HG02588 (cell line): ENCODE data around the gene ARFGEF3.
"Not testable (repeated sequence)": the region's sequence is repeated elsewhere in the genome, so short reads cannot be mapped to it uniquely, and the experiment has no call there.

Experiments used
- ATAC-seq: cut with Tn5 transposase; IDR thresholded peaks from one replicate; pipeline ENCODE4 v1.9.1; 2021; ENCODE audit warnings: mild to moderate bottlenecking, moderate library complexity; ENCODE audit not compliant: unreplicated experiment

Gene ARFGEF3

DNA sequence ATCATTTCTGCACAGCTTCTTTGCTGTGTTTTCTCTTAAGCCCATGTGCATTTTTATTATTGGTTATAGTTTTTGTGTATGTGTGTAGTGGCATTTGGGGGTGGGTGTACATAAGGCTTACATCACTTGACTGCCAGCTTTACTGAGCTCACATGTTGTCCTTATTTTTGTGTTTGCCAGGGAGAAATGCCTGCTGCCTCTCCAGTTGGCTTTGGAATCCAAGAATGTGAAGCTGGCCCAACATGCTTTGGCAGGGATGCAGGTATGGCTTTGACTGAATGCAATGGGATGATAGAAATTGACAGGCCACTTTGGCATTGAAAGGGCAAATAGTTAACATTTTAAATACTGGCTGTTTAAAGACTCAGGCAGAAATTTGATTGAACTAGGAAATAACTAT is 45.1 kb downstream of the ARFGEF3 start:
- no peak for ATAC-seq

DNA sequence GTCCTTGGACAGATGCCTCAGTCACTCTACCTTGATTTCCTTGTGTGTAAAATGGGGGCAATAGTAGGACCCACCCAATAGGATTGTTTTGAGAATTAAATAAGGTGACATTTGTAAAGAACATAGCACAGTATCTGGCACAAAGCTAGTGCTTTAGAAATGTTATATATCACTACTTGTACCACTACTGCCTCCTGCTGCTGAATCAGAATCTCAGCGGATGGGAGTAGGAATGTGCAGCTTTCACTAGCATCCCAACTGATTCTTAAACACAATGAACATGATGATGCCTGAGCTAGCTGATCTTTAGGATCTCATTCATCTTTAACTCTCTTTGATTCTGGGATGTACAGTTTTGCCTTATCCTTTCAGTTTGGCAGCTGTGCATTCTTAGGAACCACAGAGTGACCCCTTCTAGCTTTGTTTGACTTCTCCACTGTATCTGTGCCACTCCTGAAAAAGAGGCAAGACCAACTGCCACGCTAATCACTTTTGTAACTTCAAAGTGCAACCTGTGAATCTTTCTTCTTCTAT is 49.4 kb downstream of the ARFGEF3 start:
- no peak for ATAC-seq

DNA sequence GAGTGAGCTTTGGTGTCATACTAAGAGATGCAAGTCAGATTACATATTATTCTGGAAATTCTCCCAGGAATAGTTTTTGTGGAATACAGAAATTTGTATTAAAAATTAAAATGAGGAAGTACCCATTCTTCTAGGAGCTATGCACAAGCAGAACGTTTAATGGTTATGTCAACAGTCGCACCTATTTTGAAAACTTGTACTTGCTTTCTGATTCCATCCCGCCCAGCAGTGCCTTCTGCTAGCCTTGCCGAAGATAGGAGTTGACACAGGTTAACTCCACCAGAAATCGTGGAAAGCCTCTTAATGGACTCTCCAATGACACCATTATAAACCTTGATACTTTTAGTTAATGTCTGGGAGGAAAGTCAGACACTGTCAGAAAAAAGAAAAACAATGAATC is 49.9 kb downstream of the ARFGEF3 start:
- no peak for ATAC-seq

DNA sequence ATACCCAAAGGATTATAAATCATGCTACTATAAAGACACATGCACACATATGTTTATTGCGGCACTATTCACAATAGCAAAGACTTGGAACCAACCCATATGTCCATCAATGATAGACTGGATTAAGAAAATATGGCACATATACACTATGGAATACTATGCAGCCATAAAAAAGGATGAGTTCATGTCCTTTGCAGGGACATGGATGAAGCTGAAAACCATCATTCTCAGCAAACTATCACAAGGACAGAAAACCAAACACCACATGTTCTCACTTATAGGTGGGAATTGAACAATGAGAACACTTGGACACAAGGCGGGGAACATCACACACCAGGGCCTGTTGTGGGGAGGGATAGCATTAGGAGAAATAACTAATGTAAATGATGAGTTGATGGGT is 50.8 kb downstream of the ARFGEF3 start:
- not testable (repeated sequence) for ATAC-seq

DNA sequence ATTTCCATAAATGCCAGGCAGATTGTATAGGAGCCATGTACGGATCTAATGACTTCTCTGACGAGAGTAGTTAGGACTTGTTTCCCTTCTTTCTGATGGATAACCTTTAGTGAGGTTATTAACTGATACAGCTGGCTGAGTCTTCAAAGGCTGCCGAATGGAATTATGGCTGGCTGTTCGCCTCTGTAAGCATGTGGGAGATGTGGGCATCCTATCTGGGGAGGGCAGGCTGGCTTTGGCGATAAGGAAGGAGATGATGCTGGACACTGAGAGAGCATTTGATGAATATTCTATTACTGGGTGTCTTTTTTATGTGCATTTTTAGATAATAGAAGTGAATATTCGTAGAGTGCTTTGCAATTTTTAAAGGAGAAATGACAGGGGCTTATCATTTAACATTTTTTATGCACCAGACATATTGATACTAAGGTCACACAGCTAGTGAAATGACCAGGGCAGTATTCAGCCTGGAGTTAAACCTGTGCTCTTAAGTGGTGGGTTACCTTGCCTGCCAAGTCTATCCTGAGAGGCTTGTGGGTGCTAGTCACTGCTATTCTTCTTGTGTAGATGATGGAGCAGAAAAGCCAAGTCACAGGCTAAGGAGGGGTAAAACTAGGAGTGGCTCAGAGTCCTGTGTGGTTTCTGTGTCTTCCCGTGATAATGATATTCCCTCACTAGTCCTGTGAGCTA is 53.5 kb downstream of the ARFGEF3 start:
- ATAC-seq, result no peak

DNA sequence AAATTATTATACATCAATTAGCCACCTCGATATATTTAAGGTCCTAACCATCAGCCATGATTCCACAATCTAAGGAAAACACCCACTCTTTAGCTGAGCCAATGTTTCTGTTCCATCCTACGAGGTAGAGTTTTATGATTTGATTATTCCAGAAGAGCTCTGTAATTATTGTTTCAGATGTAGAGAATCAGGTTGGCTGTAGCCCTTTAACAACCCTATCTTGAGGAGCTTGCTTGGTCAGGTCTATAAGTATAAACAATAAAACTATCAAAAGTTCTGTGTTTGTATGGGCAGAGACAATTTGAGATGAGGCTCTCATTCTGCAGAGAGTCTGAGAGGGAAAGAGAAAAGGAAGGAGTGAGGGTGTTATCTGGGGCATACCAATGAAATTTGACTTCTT is 56.7 kb downstream of the ARFGEF3 start, which contains the start of gene PBOV1:
Gene PBOV1, minus strand, starts transcription at position 43 of the 400 bp plus-strand sequence. CDS start 96 bp downstream, outside the sequence.
- ATAC-seq, result no peak

DNA sequence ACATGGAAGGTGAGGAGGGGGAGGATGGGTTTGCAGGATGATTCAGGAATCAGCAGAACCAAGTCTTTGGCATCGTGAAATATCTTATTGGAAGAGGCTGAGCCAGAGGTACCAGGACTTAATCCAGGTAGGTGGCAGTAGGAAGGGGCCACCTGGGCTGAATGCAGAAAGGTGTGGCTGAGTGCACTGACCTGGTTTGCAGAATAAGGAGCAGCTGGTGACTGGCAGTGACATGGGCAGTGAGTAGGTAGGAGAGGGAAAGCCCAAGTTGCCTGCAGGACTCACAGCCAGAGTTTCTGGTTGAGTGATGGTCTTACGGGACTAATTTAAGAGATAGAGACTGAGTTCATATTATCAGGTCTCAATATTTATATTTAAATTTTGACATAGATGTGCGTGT is 57.7 kb downstream of the ARFGEF3 start:
- ATAC-seq, result no peak

DNA sequence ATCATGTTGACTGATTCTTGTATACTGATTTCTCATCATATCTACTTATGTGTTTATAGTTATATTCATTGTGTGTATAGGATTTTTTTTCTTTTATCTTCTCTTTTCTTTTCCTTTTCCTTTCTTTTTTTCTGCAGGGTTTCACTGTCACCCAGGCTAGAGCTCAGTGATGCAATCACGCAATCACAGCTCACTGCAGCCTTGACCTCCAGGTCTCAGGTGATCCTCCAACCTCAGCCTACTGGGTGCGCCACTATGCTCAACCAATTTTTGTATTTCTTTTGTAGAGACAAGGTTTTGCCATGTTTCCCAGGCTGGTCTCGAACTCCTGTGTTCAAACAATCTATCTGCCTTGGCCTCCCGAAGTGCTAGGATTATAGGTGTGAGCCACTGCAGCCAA is 58.2 kb downstream of the ARFGEF3 start:
- no peak for ATAC-seq

DNA sequence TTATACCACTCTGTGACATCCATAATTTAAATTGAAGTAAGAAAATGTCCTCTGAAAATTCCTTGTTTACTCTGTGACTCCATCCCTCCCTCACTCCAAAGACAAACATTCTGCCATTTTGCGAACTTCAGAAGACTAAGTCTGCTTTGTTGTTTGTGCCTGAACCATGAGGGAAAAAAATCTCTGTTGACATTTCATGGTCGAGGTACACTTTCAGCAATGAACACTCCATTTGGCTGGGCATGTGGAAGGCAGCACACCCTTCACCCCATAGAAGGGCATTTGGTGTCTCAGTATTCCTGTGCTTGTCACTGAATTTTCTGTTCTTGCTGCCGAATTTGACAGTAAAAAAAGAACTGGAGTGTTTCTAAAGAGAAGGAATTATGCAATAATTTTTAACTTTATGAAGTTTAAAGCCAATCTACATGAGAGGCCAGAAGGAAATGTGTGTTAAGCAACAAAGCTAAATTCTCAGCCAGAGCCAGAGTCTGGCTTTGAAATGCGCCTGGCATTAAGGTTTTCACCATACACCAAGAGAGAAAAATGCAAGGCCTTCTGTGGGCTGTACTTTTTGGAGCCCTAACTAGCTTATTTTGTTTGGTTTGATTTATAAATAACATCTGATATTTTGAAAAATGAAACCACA is 61.3 kb downstream of the ARFGEF3 start:
- no peak for ATAC-seq

DNA sequence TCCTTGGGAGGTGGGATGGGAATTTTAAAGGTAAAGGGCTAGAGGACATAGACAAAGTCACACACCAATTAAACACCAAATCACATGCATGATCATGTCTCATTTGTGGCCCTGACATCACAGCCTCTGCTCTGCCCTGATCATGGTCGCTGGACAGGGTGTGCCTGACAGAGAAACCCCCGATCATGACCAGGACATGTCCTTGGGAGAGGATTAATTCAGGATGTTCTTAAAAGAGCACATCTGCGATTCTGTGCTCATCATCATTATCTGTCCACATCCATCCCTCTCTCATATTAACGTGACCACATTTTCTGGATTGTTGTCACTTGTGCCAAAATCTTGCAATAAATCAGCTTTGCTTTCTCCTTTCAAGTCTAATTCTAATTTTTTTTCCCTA is 64.2 kb downstream of the ARFGEF3 start:
- ATAC-seq, result no peak

DNA sequence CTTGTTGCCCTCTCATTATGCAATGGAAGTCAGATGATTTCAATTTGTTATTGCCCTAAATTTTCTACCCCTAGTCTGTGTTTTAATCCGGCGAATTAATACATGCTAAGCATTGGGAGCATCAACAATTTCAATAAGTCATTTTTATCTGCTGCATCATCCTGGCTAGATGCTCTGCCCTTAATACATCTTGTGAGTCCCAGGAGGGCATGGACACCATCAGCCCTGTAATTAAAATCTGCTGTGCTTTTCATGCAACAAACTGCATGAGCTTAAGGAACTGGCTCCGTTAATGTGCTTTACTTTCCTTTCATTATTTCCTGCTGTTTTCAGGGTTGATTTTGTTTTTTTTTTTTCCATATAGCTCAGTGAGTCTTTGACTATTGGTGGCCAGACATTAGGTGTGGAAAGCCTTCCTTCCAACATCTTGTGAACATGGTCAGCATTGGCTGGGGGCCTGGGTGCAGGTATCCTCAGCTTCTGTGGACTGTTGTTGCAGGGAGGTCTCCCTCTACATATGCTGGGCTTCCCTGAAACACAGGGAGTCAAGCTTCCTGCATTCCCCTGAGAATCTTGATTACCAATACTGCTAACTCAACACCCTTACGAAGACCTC is 65.1 kb downstream of the ARFGEF3 start:
- ATAC-seq, result no peak

DNA sequence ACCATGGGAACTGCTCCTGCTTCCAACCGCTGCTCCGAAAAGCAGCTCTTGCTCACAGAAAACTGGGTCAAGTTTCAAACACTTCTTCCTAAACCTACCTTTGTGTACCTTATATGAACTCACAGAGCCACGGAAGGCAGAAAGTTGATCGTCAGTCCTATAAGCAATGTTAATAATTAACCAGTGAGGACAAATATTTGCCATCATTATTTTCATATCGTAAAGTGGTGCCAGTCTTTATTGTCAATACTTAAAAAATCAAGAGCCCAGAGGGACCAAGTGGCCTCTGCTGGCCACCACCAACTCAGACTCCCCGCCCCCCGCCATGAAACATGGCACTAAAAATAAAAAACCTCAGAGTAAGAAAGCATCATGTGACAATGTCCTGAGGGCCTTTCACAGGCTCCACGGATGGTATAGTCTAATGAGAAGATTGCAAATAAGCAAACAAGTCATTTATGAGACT is 65.6 kb downstream of the ARFGEF3 start:
- no peak for ATAC-seq

DNA sequence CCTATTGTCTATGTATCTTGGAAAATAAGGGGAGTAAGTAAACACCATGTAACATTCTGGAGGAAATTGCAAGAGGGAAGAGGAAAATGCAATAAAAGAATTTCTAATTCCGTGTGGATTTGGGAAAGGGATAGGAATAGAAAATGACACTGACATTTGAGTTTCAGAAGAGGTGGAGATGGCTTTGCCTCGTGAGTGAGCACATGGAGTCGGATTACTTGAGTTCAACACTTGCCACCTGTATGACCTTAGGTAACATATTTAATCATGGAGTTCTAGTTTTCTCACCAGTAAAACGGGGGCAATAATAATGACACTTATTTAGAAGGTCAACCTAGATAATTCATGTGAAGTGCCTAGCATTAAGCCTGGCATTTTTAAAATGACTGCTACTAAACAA is 67.3 kb downstream of the ARFGEF3 start:
- no peak for ATAC-seq

DNA sequence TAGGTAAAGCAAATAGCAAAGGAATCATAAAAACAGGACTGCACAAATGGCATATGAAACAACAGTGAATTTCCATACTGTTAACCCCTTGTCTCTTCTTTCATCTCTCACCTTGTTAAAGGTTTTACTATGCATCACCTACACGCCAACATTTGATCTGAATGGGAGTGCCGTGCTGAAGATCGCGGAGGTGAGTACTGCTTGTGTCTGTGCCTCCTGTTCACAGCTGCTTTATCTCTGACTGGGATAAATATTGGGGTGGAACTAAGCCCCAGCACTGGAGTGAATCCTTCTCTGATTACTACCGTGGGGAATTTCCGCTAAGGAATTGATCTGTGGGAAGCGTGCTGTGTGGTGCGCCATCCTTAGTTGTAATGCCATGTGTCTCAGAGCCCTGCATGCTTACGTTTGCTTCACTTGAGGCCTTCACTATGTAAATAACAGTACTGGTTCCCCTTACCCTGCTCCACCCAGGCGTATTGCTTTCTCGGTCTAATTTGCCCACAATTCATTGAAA is 68.0 kb downstream of the ARFGEF3 start:
- no peak for ATAC-seq

DNA sequence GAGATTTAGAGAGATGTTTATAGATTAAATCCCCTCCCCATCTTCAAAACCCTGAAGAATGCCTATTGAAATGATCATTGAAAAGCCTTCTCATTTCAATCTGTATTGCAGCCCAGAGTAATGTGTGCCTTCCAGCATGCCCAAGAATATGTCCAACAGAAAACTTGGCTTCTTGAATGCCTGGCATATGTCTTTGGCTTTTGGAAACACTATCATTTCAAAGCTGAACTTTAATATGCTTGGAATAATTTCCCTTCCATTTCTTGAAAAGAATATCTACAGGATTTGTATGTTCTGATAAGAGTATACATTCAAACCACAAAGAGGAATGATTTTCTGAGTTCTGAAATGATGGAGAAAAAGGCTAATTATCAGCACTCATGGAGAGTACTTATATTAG is 68.5 kb downstream of the ARFGEF3 start:
- ATAC-seq, result no peak

DNA sequence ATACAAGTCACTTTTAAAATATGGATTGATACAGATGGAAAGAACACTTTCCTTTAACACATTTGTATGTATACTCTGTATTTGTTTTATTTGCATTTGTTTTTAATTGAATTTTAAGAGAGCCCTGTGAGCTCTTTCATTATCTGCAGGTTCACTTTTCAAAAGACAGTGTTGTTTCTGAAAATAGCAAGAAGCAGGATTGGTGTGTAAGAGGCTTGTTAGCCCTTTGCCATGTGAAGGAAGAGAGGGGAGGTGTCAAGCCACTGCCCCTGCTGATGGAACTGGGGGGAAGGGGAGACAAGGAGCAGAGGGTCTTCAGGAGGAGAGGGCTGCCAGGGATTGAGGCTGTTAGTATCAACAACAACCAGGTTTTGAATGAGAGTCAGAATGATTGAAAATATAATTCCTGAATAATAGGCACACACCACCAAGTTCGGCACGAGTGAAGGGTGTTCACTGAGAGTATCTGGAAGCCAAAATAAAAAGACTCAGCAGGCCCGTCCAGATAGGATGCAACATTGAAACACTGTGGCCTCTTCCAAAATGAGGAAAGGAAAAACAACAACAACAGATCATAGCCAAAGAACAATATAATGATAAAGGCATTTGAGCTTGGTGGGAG is 69.1 kb downstream of the ARFGEF3 start:
- no peak for ATAC-seq

DNA sequence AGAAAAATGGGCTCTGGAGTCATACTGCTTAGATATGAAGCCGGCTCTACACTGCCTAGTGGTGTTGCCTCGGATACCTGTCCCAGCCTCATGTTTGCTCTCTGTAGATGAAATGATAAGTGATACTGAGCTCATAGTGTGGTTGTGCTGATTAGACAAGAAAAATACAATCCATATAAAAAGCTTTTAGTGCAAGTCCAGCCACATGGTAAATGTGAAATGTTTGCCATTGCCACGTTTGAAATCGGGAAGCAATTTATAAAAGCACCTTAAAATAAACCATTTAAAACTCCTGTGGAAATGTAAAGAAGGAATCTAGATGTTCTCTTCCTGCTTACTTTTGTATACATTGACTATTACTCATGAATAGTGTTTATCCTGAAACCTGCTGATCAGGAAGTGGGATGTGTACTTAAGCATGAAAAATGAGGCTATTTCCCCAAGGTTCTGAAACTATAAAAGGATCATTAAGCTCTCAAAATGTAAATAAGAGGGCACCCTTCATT is 69.7 kb downstream of the ARFGEF3 start:
- ATAC-seq, result no peak

DNA sequence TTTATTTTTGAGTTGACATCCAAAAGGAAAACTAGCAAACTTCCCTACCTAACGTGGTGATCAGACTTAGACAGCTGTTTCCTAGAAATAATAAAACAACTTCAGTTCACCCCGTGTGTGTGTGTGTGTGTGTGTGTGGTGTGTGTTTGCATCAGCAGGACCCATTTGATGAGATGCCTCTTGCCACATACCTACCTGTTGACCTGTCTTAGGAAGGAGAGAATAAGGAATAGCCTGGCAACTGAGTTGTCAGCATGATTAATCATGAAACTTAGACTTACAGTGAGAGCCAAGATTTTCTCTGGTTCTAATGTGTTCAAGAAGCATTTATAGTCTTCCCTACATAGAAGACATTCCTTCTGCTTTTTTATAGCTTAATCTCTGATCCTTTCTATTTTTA is 72.6 kb downstream of the ARFGEF3 start:
- no peak for ATAC-seq

DNA sequence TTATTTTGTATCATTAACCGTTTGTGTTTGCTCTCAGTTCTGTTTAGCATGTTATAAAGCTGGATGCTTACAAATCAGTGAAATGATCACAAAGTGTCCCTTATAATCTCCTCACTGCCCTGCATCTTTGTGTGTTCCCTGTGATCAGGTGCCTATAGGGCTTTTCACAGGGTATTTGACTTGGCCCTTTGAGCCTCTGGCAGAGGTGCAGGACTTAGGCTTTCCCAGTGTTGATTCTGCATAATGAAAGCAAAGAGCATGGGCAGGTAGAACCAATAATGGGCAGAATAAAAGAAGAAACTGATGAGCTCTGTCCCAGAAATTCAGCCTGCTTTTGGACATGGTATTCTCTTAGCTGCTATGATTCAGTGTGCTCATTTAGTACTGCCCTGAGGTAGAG is 73.5 kb downstream of the ARFGEF3 start:
- ATAC-seq, result no peak

DNA sequence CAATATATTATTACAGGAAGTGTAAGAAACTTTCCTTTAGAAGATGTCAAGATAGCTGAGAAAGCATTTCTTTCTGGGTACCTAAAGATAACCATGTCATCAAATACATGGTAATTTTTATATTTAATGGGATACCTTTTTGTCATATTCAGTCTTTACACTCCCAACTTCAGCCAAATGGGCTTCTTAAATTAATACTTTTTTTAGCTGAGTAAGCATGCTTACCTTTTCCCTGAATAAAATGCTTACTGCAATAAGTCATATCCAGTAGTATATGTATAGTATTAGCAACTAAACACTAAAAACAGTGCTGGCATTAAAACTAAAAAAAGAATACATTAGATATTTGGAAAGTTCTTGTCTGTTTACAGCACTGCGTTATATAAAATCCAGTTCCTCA is 74.0 kb downstream of the ARFGEF3 start:
- ATAC-seq, result no peak

DNA sequence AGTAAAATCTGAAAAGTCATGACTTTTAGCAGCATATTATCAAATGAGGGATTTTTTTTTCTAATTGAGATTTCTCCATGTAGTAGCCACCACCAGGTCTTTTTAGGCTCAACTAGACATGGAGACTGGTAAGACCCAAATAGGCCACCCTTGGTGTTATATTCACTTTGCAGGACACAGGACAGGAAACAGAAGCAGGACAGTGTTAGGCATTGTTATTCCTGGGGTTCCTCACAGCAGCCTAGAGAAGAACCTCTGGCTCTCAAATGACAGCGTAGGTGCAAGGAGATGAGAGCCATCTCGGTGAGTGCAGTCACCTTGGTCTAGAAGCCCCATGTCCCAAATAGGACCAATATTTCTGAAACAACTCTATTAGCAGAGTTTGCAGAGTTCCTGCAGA is 75.7 kb downstream of the ARFGEF3 start:
- no peak for ATAC-seq
